ENCODE measurements around the gene TCEANC.

Gene TCEANC

GRCh38 chrX:13711141-13711540 is 58.2 kb downstream of the TCEANC start:
- TF ChIP-seq, protein P1, sequence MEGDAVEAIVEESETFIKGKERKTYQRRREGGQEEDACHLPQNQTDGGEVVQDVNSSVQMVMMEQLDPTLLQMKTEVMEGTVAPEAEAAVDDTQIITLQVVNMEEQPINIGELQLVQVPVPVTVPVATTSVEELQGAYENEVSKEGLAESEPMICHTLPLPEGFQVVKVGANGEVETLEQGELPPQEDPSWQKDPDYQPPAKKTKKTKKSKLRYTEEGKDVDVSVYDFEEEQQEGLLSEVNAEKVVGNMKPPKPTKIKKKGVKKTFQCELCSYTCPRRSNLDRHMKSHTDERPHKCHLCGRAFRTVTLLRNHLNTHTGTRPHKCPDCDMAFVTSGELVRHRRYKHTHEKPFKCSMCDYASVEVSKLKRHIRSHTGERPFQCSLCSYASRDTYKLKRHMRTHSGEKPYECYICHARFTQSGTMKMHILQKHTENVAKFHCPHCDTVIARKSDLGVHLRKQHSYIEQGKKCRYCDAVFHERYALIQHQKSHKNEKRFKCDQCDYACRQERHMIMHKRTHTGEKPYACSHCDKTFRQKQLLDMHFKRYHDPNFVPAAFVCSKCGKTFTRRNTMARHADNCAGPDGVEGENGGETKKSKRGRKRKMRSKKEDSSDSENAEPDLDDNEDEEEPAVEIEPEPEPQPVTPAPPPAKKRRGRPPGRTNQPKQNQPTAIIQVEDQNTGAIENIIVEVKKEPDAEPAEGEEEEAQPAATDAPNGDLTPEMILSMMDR (IDR thresholded peaks at IDR 0.05; ENCODE audit: control extremely low read depth, extremely low read depth, low read depth, missing control alignments): no peak
- CTCF ChIA-PET: no interaction called here
- POLR2A ChIA-PET: no interaction called here
- DNase-seq (ENCODE audit: extremely low spot score): no peak

Data from GM10248 (cell line).